ENCODE measurements around the gene RPRD1A. TPM values are rescaled to one million over a fixed set of nuclear protein-coding genes. Genes with fewer than 3 reads are reported as not detected.
A peak's percentile ranks its signal among the peaks of the same experiment; 100 is the strongest.
"Not testable (repeated sequence)": the region's sequence is repeated elsewhere in the genome, so short reads cannot be mapped to it uniquely, and the experiment has no call there.

Gene RPRD1A
- total RNA-seq, 2 donors from 2014 or later, result 43.0 to 43.1 TPM

GRCh38 chr18:36083729-36084128, 16.4 kb upstream of the RPRD1A start:
- ATAC-seq (no peak), DNase-seq (no peak)
- intact Hi-C loops (cut with DNase I), result no loop called here

- ATAC-seq; DNase-seq; intact Hi-C loops (cut with DNase I): not testable (repeated sequence)
These were observed 13.8 kb upstream of the RPRD1A start for GRCh38 chr18:36081118-36081517.

DNA sequence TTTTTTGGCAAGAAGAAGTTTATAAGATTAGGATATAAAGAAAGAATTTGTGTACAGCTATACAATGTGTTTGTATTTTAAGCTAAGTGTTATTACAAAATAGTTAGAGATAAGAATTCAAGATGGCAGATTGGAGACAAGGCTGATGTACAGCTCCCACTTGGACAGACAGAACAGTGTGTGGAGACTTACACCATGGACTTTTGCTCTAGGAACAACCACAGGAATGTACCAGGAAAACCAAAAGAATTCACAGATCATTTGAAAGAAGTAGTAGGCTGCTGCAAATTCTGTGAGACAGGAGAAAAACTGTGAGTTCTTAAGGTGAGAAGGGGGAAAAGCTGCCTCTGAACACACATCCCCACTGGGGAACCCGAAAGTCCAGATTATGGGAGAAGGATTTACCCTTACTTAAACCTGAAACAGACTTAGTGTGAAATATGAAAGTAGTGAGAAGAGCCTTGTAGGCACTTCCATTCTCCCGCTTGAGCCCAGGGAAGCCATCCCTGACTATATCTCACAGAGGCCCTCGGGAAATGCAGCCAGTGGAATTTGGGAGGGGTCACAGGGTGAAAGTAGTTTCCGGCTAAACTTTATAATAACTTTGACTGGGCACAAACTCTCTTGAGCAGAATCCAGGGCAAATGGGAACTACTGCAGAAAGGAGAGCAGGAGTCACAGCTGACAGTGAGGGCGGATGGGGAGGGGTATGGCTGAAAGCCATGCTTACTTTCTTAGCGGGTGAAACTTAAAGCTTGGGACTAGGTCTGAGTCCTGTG, 11.6 kb upstream of the RPRD1A start:
- intact Hi-C loops (cut with DNase I), result no loop called here
- no peak for DNase-seq
- ATAC-seq, result peak in 1 of 2 donors; percentile 71

DNA sequence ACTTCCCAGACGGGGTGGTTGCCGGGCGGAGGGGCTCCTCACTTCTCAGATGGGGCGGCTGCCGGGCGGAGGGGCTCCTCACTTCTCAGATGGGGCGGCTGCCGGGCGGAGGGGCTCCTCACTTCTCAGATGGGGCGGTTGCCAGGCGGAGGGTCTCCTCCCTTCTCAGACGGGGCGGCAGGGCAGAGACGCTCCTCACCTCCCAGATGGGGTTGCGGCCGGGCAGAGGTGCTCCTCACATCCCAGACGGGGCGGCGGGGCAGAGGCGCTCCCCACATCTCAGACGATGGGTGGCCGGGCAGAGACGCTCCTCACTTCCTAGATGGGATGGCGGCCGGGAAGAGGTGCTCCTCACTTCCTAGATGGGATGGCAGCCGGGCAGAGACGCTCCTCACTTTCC, 10.4 kb upstream of the RPRD1A start:
- DNase-seq; ATAC-seq; intact Hi-C loops (cut with DNase I): not testable (repeated sequence)

DNA sequence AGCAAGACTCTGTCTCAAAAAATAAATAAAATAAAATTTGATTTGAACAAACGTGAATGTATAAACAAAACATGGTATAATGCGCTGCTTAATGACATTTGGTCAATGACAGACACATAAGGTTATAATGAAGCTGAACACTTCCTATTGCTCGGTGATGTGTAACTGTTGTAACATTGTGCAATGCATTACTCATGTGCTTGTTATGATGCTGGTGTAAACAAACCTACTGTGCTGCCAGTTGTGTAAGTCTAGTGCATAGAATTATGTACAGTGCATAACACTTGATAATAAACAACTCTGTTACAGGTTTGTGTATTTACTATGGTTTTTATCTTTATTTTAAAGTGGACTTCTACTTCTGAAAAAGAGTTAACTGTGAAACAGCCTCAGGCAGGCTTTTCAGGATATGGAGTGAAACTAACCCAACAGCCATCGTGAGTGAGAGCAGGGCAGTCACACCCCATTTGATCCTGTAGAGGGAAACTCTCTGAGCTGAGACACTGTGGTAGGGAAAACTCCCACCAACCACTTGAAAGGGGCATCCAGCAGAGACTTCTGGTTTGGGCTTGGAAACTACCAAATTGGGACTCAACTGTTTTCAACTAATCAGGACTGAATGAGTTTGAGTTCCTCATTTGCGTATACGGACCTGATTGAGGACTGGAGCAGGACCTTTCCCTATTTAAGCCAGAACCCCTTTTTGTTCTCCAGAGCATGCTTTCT, 8.7 kb upstream of the RPRD1A start:
- no peak for ATAC-seq
- intact Hi-C loops (cut with DNase I), result no loop called here
- no peak for DNase-seq

GRCh38 chr18:36074435-36074834, 7.1 kb upstream of the RPRD1A start:
- ATAC-seq, result no peak
- intact Hi-C loops (cut with DNase I), result no loop called here
- DNase-seq, result no peak

DNA sequence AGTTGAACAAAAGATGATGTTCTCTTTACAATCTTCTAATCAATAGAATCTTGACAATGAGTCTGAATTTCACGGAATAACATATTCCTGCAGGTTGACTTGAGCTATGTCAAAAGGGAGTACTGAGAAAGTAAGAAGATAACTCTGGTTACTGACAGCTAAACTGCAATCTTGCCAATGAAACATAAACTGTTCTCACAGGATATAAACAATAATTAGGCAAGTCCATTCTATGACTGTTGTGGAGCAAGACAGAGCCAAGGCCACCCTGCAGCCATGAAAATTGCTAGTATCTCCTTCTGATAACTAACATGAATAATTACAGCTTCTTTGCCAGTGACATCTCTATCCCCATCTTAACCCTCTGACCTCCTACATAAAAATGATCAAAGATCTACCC, 6.3 kb upstream of the RPRD1A start:
- ATAC-seq, result no peak
- no peak for DNase-seq
- intact Hi-C loops (cut with DNase I), result no loop called here

GRCh38 chr18:36072406-36072805, 5.0 kb upstream of the RPRD1A start:
- ATAC-seq; intact Hi-C loops (cut with DNase I); DNase-seq: not testable (repeated sequence)

DNA sequence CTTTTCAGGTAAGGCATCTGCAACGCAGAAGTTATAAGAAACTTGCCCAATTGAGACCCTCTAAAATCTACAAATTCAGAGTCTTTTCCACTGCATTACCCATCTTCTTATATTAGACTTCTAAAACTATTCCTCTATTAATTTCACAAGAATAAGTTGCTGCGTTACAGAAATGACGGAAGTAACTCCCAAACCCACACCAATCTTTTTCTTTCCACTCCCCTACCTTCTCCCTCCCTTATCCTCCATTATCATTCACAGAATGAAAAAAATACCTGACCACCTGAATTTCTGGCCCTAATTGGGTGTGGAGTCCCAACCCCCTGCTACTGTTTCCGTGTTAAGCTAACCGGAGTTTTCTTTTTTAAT, 689 bp downstream of the RPRD1A start:
- intact Hi-C loops (cut with DNase I), result no loop called here
- DNase-seq (no peak), ATAC-seq (peak; percentile 1 to 10)

- no peak for DNase-seq
- intact Hi-C loops (cut with DNase I), result no loop called here
- no peak for ATAC-seq
These were observed 1.4 kb downstream of the RPRD1A start for GRCh38 chr18:36066001-36066400.

GRCh38 chr18:36064809-36065079, 2.6 kb downstream of the RPRD1A start:
- ATAC-seq; intact Hi-C loops (cut with DNase I); DNase-seq: not testable (repeated sequence)

DNA sequence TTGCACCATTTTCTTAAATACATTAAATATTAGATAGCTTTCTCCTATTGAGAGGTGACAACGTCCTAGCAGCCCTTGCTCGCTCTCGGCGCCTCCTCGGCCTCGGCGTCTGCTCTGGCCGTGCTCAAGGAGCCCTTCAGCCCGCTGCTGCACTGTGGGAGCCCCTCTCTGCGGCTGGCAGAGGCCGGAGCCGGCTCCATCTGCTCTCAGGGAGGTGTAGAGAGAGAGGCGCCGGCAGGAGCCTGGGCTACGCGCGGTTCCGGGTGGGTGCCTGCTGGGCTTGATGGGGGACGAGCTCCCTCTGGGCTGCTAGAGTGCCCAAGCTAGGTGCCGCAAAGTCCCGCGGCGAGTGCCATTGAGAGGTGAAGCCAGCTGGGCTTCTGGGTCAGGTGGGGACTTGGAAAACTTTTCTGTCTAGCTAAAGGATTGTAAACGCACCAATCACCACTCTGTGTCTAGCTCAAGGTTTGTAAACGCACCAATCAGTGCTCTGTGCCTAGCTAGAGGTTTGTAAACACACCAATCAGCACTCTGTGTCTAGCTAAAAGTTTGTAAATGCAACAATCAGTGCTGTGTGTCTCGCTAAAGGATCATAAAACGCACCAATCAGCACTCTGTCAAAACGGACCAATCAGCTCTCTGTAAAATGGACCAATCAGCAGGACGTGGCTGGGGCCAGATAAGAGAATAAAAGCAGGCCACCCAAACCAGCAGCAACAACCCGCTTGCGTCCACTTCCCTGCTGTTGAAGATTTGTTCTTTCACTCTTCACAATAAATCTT, 3.1 kb downstream of the RPRD1A start:
- ATAC-seq (no peak), DNase-seq (no peak)
- intact Hi-C loops (cut with DNase I), result no loop called here

DNA sequence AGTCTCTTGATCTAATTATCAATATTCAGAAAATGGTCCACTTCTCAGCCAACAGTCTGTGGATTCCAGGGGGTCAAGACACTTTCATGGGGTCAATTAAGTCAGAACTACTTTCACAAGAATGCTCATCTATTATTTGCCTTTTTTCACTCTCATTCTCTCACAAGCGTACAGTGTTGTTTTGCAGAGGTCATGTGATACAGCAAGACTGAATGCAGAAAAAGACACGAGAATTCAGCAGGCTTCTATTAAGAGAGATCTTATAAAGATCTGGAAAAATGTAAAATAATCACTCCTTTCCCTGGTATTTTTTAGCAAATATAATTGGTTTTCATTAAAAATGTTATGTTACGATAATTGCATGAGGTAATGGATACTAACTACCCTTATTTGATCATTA, 8.7 kb downstream of the RPRD1A start:
- DNase-seq (no peak), ATAC-seq (no peak)
- intact Hi-C loops (cut with DNase I), result no loop called here

DNA sequence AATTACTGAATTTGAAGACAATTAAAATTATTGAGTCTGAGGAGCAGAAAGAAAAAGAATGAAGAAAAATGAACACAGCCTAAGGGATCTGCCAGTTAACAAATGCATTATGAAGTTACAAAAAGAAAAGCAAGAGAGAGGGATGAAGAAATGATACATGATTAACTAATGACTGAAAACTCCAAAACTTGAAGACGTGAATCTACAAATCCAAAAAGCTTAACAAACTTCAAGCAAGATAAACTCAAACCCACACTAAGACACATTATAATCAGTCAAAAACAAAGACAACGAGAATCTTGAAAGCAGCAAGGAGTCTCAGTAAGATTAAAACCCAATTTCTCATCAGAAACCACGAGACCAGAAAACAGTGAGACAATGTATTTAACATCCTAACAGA, 15.6 kb downstream of the RPRD1A start:
- ATAC-seq (no peak), DNase-seq (no peak)
- intact Hi-C loops (cut with DNase I), result no loop called here

- ATAC-seq (no peak), DNase-seq (no peak)
- intact Hi-C loops (cut with DNase I), result no loop called here
These were observed 16.9 kb downstream of the RPRD1A start for GRCh38 chr18:36050479-36050878.

DNA sequence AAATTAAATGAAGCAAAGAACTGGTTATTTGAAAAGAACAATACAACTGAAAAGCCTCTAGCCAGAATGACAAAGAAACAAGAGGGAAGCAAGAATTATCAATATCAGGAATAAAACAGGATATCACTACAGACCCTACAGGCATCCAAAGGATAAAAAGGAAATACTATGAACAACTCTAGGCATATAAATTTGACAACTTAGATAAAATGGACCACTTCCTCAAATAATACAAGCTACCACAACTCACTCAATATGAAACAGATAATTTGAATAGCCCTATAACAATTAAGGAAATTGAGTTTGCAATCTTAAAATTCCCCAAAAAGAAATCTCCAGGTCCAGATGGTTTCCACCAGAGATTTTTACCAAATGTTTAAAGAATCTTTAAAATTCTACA, 19.8 kb downstream of the RPRD1A start:
- no peak for ATAC-seq

GRCh38 chr18:36046898-36047297, 20.5 kb downstream of the RPRD1A start:
- intact Hi-C loops (cut with DNase I), result no loop called here
- no peak for ATAC-seq
- DNase-seq, result no peak

More for the DNA sequence above, 19.8 kb downstream of the RPRD1A start:
- intact Hi-C loops (cut with DNase I), result no loop called here
- DNase-seq, result no peak

GRCh38 chr18:36045241-36045991, 21.9 kb downstream of the RPRD1A start:
- no peak for DNase-seq
- intact Hi-C loops (cut with DNase I), result no loop called here
- no peak for ATAC-seq

GRCh38 chr18:36043153-36043552, 24.2 kb downstream of the RPRD1A start:
- intact Hi-C loops (cut with DNase I), result no loop called here
- ATAC-seq, result no peak
- no peak for DNase-seq

GRCh38 chr18:36041146-36041545, 26.2 kb downstream of the RPRD1A start:
- DNase-seq (no peak), ATAC-seq (no peak)
- intact Hi-C loops (cut with DNase I), result no loop called here

Measured in left cardiac atrium (tissue), 4 donors.